ENCODE measurements around the gene ZC3H12A. TPM values are rescaled to one million over a fixed set of nuclear protein-coding genes. Genes with fewer than 3 reads are reported as not detected.

The ZC3H12A gene
- total and polyA plus RNA-seq, 2 donors (not counting 1 experiment from before 2014, with no cell fraction given): 73.0 to 170 TPM

- no peak for TF ChIP-seq EZH2 (IDR thresholded peaks at IDR 0.05; ENCODE audit: borderline replicate concordance, insufficient read depth, low read depth, low read length, poor library complexity, severe bottlenecking)
- TF ChIP-seq CTCF (IDR thresholded peaks at IDR 0.05): no peak
- Histone ChIP-seq H3K4me3 (ENCODE audit: control extremely low read depth in 1 of 5, extremely low read depth in 1 of 5, insufficient read depth in 1 of 5, low read depth in 2 of 5, low read length in 4 of 5) (no peak overlapping the region), H4K20me1 (ENCODE audit: control insufficient read depth, insufficient read depth, low read length, poor library complexity, severe bottlenecking) (no peaks in the 10 kb centered on the region), H3K79me2 (ENCODE audit: control insufficient read depth, insufficient read depth, low read length) (no peaks in the 10 kb centered on the region), H3K9ac (ENCODE audit: low read length) (no peak overlapping the region), H3K27me3 (replicated peaks in 1 of 4; ENCODE audit: control extremely low read depth in 1 of 4, control insufficient read depth in 3 of 4, insufficient read depth in 4 of 4, low read length in 3 of 4) (peaks cover 0 to 3% (median 0%) of the 10 kb centered on the region in 4 experiments), H3K9me3 (ENCODE audit: control extremely low read depth in 1 of 3, control insufficient read depth in 2 of 3, insufficient read depth in 1 of 3, low read length in 2 of 3) (no peaks in the 10 kb centered on the region), H3K27ac (ENCODE audit: low read length in 2 of 2) (no peak overlapping the region), H3K36me3 (replicated peaks in 1 of 2; ENCODE audit: control extremely low read depth in 1 of 2, control insufficient read depth in 1 of 2, extremely low read depth in 1 of 2, insufficient read depth in 2 of 2, low read length in 1 of 2) (no peaks in the 10 kb centered on the region), H2AFZ (ENCODE audit: insufficient read depth, low read depth, low read length, poor library complexity, severe bottlenecking) (no peak overlapping the region), H3K4me1 (ENCODE audit: control insufficient read depth in 2 of 2, insufficient read depth in 2 of 2, low read length in 2 of 2) (no peaks in the 10 kb centered on the region), H3K4me2 (replicated peaks; ENCODE audit: low read depth, low read length, poor library complexity, severe bottlenecking) (no peak overlapping the region)
- ChIA-PET CTCF (no interaction called here), POLR2A (no interaction called here)
- H3K4me3 Mint-ChIP-seq: no peak overlapping the region
- no peaks in the 10 kb centered on the region for H3K9me3 Mint-ChIP-seq (ENCODE audit: insufficient read depth)
- ATAC-seq (ENCODE audit: low read depth) (no peak), DNase-seq (no peak)
- WGBS (ENCODE audit: insufficient coverage): 90% methylated on average over 4 of the region's 4 CpGs
- peaks cover 32% of the 10 kb centered on the region for H3K27me3 Mint-ChIP-seq
- H3K4me1 Mint-ChIP-seq: no peaks in the 10 kb centered on the region
- intact Hi-C loops (cut with micrococcal nuclease): no loop called here
- H3K27ac Mint-ChIP-seq: no peak overlapping the region
These were observed 32.2 kb upstream of the ZC3H12A start for GRCh38 chr1:37442139-37442538.

- H3K27me3 Mint-ChIP-seq: peaks cover 31% of the 10 kb centered on the region
- CTCF ChIA-PET: interaction anchor here (1.6 to 2.3 kb wide), 2 partner anchors 8 to 45 kb away, joined by 8 read pairs; no protein-coding TSS in a partner anchor
- Histone ChIP-seq H3K36me3 (replicated peaks in 1 of 2; ENCODE audit: control extremely low read depth in 1 of 2, control insufficient read depth in 1 of 2, extremely low read depth in 1 of 2, insufficient read depth in 2 of 2, low read length in 1 of 2) (no peaks in the 10 kb centered on the region), H3K4me3 (ENCODE audit: control extremely low read depth in 1 of 5, extremely low read depth in 1 of 5, insufficient read depth in 1 of 5, low read depth in 2 of 5, low read length in 4 of 5) (no peak overlapping the region), H3K27me3 (replicated peaks in 1 of 4; ENCODE audit: control extremely low read depth in 1 of 4, control insufficient read depth in 3 of 4, insufficient read depth in 4 of 4, low read length in 3 of 4) (peaks cover 0 to 3% (median 0%) of the 10 kb centered on the region in 4 experiments), H3K4me1 (ENCODE audit: control insufficient read depth in 2 of 2, insufficient read depth in 2 of 2, low read length in 2 of 2) (no peaks in the 10 kb centered on the region), H2AFZ (ENCODE audit: insufficient read depth, low read depth, low read length, poor library complexity, severe bottlenecking) (no peak overlapping the region), H3K27ac (ENCODE audit: low read length in 2 of 2) (no peak overlapping the region), H3K9me3 (ENCODE audit: control extremely low read depth in 1 of 3, control insufficient read depth in 2 of 3, insufficient read depth in 1 of 3, low read length in 2 of 3) (no peaks in the 10 kb centered on the region), H4K20me1 (ENCODE audit: control insufficient read depth, insufficient read depth, low read length, poor library complexity, severe bottlenecking) (no peaks in the 10 kb centered on the region), H3K4me2 (replicated peaks; ENCODE audit: low read depth, low read length, poor library complexity, severe bottlenecking) (no peak overlapping the region), H3K9ac (ENCODE audit: low read length) (no peak overlapping the region), H3K79me2 (ENCODE audit: control insufficient read depth, insufficient read depth, low read length) (no peaks in the 10 kb centered on the region)
- TF ChIP-seq CTCF (IDR thresholded peaks at IDR 0.05): no peak
- TF ChIP-seq EZH2 (IDR thresholded peaks at IDR 0.05; ENCODE audit: borderline replicate concordance, insufficient read depth, low read depth, low read length, poor library complexity, severe bottlenecking): no peak
- ATAC-seq (ENCODE audit: low read depth): no peak
- DNase-seq: no peak
- H3K9me3 Mint-ChIP-seq (ENCODE audit: insufficient read depth): no peaks in the 10 kb centered on the region
- H3K4me3 Mint-ChIP-seq: no peak overlapping the region
- no peaks in the 10 kb centered on the region for H3K4me1 Mint-ChIP-seq
- no peak overlapping the region for H3K27ac Mint-ChIP-seq
- no CpG with 5 or more reads among the region's 2 CpGs for WGBS (ENCODE audit: insufficient coverage)
- intact Hi-C loops (cut with micrococcal nuclease): no loop called here
- POLR2A ChIA-PET: no interaction called here
These were observed 31.7 kb upstream of the ZC3H12A start for GRCh38 chr1:37442644-37443043.
